HG02943 (cell line): ENCODE measurements around the gene KCNRG.
A peak's percentile ranks its signal among the peaks of the same experiment; 100 is the strongest.
"Not testable (repeated sequence)": the region's sequence is repeated elsewhere in the genome, so short reads cannot be mapped to it uniquely, and the experiment has no call there.

Experiments
- ATAC-seq: cut with Tn5 transposase; IDR thresholded peaks from one replicate; pipeline ENCODE4 v1.9.1; 2021; ENCODE audit warnings: mild to moderate bottlenecking, low read depth, moderate library complexity; ENCODE audit not compliant: unreplicated experiment

Gene KCNRG

GRCh38 chr13:50015258-50015657 is at the start of gene KCNRG:
Gene KCNRG (plus strand): TSS chr13:50015444. CDS start chr13:50015494, 50 bp downstream.
- no peak for ATAC-seq

GRCh38 chr13:49967456-49967855 is 47.8 kb upstream of the KCNRG start:
- ATAC-seq: no peak

- no peak for ATAC-seq
These were observed 42.5 kb upstream of the KCNRG start for GRCh38 chr13:49972709-49973108.

- ATAC-seq: no peak
These were observed 39.4 kb upstream of the KCNRG start for GRCh38 chr13:49975826-49976225.

- ATAC-seq: no peak
These were observed 38.7 kb upstream of the KCNRG start for GRCh38 chr13:49976314-49977258.

GRCh38 chr13:49977992-49978391 is 37.3 kb upstream of the KCNRG start:
- no peak for ATAC-seq

GRCh38 chr13:49980266-49980665 is 35.0 kb upstream of the KCNRG start:
- ATAC-seq: no peak

- ATAC-seq: no peak
These were observed 30.1 kb upstream of the KCNRG start for GRCh38 chr13:49985129-49985528.

GRCh38 chr13:49986471-49986870 is 28.8 kb upstream of the KCNRG start:
- no peak for ATAC-seq

- ATAC-seq: not testable (repeated sequence)
These were observed 24.6 kb upstream of the KCNRG start for GRCh38 chr13:49990612-49991011.

- no peak for ATAC-seq
These were observed 22.1 kb upstream of the KCNRG start for GRCh38 chr13:49993111-49993510.

- ATAC-seq: no peak
These were observed 21.6 kb upstream of the KCNRG start for GRCh38 chr13:49993666-49994065.

GRCh38 chr13:49995625-49996101 is 19.6 kb upstream of the KCNRG start:
- ATAC-seq: no peak

- ATAC-seq: no peak
These were observed 18.9 kb upstream of the KCNRG start for GRCh38 chr13:49996161-49996915.

GRCh38 chr13:49996951-49997895 is 18.0 kb upstream of the KCNRG start, which contains the start of gene TRIM13:
Gene TRIM13 (plus strand): TSS chr13:49997042. CDS start chr13:50011941, 14,899 bp downstream.
- ATAC-seq: peak; percentile 68

GRCh38 chr13:49997955-49998354 is 17.3 kb upstream of the KCNRG start:
- no peak for ATAC-seq

- ATAC-seq: no peak
These were observed 16.3 kb upstream of the KCNRG start for GRCh38 chr13:49998714-49999624.

- ATAC-seq: no peak
These were observed 14.0 kb upstream of the KCNRG start for GRCh38 chr13:50001287-50001686.
